Endothelial cell (in vitro differentiated cells): ENCODE results near the gene TMEM187. TPM values are rescaled to one million over a fixed set of nuclear protein-coding genes. Genes with fewer than 3 reads are reported as not detected.

Experiments used
- DNase-seq: peaks from one replicate; pipeline ENCODE4 v3.0.0; 2021; ENCODE audit warnings: low spot score
- H3K27ac Mint-ChIP-seq: one replicate; pipeline ENCODE4 v1.8.0; 2021; ENCODE audit warnings: mixed read lengths, inconsistent platforms; ENCODE audit not compliant: unreplicated experiment
- H3K27me3 Mint-ChIP-seq: one replicate; pipeline ENCODE4 v1.8.0; 2021; ENCODE audit warnings: mild to moderate bottlenecking, moderate library complexity, mixed read lengths, inconsistent platforms; ENCODE audit not compliant: unreplicated experiment
- H3K36me3 Mint-ChIP-seq: one replicate; pipeline ENCODE4 v1.8.0; 2021; ENCODE audit warnings: mild to moderate bottlenecking, low read depth, mixed read lengths, inconsistent platforms; ENCODE audit not compliant: unreplicated experiment
- H3K4me1 Mint-ChIP-seq: one replicate; pipeline ENCODE4 v1.8.0; 2021; ENCODE audit warnings: mild to moderate bottlenecking, mixed read lengths, inconsistent platforms; ENCODE audit not compliant: unreplicated experiment
- H3K4me3 Mint-ChIP-seq: one replicate; pipeline ENCODE4 v1.8.0; 2021; ENCODE audit warnings: mild to moderate bottlenecking, mixed read lengths, inconsistent platforms; ENCODE audit not compliant: unreplicated experiment
- H3K9me3 Mint-ChIP-seq: one replicate; pipeline ENCODE4 v1.8.0; 2021; ENCODE audit warnings: mixed read lengths, inconsistent platforms; ENCODE audit not compliant: unreplicated experiment
- total RNA-seq: library from RNA; stranded (reverse); fragmentation: NEBNext Ultra II Directional; extraction: Animal tissue kit (Norgen Biotek cat#: 25700); gene quantifications from one replicate; pipeline ENCODE4 v1.2.1, GENCODE V29; 2021; ENCODE audit not compliant: unreplicated experiment
- TF ChIP-seq, protein P1 (sequence below): fragments of 200-600 bp; sonication (generic); IDR thresholded peaks from one replicate; pipeline ENCODE4 v1.5.0; 2021; ENCODE audit warnings: antibody characterized with exemption; ENCODE audit not compliant: unreplicated experiment

TMEM187 gene
- total RNA-seq, 1 donor from 2014 or later, result 12.0 TPM

DNA sequence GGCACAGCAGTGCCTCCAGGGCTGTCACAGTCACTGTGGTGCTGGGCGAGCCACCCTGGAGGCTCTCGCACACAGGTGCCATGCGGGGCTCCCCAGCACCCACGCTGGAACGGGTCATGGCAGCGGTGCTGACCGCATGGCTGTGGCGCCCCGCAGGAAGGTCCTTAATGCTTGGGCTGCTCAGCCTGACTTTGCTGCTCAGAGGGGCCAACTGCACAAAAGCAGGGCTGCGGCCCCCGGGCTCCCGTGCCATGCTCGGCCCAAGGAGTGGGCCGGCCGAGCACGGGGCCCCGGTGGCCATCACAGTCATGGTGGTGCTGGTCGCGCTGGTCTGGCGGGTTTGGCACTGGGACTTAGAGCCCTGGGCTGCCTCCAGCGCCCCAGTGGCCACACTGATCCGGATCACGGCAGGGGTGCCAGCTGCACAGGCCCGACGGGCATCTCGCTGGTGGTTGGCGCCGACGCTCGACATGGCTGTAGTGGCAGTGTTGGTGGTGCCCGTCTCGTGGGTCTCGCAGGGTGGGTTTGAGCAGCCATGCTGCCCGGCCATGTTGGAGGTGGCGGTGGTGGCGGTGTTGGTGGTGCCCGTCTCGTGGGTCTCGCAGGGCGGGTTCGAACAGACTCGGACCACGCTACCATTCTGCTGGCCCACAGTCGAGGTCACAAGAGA is 17.9 kb upstream of the TMEM187 start:
- Mint-ChIP-seq H3K36me3 (peaks cover 7% of the 10 kb centered on the region), H3K4me1 (peaks cover 4% of the 10 kb centered on the region), H3K9me3 (no peaks in the 10 kb centered on the region), H3K27me3 (peaks cover 5% of the 10 kb centered on the region), H3K27ac (no peak overlapping the region), H3K4me3 (no peak overlapping the region)
- TF ChIP-seq, protein P1, sequence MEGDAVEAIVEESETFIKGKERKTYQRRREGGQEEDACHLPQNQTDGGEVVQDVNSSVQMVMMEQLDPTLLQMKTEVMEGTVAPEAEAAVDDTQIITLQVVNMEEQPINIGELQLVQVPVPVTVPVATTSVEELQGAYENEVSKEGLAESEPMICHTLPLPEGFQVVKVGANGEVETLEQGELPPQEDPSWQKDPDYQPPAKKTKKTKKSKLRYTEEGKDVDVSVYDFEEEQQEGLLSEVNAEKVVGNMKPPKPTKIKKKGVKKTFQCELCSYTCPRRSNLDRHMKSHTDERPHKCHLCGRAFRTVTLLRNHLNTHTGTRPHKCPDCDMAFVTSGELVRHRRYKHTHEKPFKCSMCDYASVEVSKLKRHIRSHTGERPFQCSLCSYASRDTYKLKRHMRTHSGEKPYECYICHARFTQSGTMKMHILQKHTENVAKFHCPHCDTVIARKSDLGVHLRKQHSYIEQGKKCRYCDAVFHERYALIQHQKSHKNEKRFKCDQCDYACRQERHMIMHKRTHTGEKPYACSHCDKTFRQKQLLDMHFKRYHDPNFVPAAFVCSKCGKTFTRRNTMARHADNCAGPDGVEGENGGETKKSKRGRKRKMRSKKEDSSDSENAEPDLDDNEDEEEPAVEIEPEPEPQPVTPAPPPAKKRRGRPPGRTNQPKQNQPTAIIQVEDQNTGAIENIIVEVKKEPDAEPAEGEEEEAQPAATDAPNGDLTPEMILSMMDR, result no peak
- no peak for DNase-seq

- no peaks in the 10 kb centered on the region for H3K9me3 Mint-ChIP-seq
- H3K36me3 Mint-ChIP-seq, result peaks cover 7% of the 10 kb centered on the region
- no peak overlapping the region for H3K27ac Mint-ChIP-seq
- no peak overlapping the region for H3K4me3 Mint-ChIP-seq
- no peak for DNase-seq
- TF ChIP-seq, protein P1, result no peak
- H3K27me3 Mint-ChIP-seq, result peaks cover 5% of the 10 kb centered on the region
- peaks cover 4% of the 10 kb centered on the region for H3K4me1 Mint-ChIP-seq
Observed at GRCh38 chrX:153955228-153955732, 17.3 kb upstream of the TMEM187 start.

DNA sequence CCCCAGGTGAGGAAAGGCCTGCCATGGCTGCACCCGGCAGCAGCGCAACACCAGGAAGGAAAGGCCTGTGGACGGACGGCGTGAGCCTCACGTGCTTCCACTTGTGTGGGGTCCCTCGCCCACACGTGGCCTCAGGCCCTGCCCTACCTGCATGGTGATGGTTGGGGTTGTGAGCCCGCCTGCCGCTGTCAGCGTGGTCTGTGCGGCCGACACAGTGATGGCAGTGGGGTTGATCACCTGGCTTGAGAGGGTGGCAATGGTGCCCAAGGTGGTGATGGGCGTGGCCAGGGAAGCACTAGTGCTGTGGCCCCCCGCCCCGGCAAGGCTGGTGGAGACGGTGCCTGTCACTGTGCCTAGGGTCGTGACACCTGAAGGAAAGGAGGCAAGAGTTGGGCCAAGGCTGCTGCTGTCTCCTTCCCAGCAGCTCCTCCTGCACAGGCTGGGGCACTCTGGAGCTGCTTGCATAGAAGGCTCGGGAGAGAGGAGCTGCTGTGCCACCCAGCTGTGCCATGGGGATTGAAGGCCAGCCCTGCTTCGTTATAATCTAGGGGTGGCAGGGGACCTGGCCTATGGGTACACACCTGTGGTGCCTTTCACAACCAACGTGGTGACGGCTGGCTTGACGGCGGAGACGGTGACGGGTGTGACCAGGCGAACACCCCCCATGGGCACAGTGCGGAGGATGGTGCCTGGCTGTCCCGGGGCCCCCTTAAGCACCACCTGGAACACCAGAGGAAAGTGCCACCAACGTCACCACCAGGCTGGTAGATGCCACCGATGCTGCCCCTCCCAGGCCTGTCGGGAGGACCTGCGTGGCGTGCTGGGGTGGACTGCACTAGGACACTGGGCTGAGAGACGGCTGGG is 16.3 kb upstream of the TMEM187 start:
- Mint-ChIP-seq H3K4me1 (no peaks in the 10 kb centered on the region), H3K36me3 (peaks cover 7% of the 10 kb centered on the region), H3K4me3 (no peak overlapping the region), H3K27me3 (no peaks in the 10 kb centered on the region), H3K9me3 (no peaks in the 10 kb centered on the region), H3K27ac (no peak overlapping the region)
- DNase-seq, result no peak
- TF ChIP-seq, protein P1, result no peak

- H3K27me3 Mint-ChIP-seq, result no peaks in the 10 kb centered on the region
- TF ChIP-seq, protein P1, result no peak
- H3K36me3 Mint-ChIP-seq, result peaks cover 7% of the 10 kb centered on the region
Observed at GRCh38 chrX:153957224-153957623, 15.3 kb upstream of the TMEM187 start.

More at GRCh38 chrX:153957224-153957623, 15.3 kb upstream of the TMEM187 start:
- Mint-ChIP-seq H3K9me3 (no peaks in the 10 kb centered on the region), H3K4me3 (no peak overlapping the region), H3K27ac (no peak overlapping the region), H3K4me1 (no peaks in the 10 kb centered on the region)
- DNase-seq, result no peak
